GM19023 (cell line): ENCODE measurements around the gene PARS2.
A peak's percentile ranks its signal among the peaks of the same experiment; 100 is the strongest.
"Not testable (repeated sequence)": the region's sequence is repeated elsewhere in the genome, so short reads cannot be mapped to it uniquely, and the experiment has no call there.

Experiments
- ATAC-seq: cut with Tn5 transposase; IDR thresholded peaks from one replicate; pipeline ENCODE4 v1.9.1; 2021; ENCODE audit warnings: mild to moderate bottlenecking, moderate library complexity; ENCODE audit not compliant: unreplicated experiment

The PARS2 gene

DNA sequence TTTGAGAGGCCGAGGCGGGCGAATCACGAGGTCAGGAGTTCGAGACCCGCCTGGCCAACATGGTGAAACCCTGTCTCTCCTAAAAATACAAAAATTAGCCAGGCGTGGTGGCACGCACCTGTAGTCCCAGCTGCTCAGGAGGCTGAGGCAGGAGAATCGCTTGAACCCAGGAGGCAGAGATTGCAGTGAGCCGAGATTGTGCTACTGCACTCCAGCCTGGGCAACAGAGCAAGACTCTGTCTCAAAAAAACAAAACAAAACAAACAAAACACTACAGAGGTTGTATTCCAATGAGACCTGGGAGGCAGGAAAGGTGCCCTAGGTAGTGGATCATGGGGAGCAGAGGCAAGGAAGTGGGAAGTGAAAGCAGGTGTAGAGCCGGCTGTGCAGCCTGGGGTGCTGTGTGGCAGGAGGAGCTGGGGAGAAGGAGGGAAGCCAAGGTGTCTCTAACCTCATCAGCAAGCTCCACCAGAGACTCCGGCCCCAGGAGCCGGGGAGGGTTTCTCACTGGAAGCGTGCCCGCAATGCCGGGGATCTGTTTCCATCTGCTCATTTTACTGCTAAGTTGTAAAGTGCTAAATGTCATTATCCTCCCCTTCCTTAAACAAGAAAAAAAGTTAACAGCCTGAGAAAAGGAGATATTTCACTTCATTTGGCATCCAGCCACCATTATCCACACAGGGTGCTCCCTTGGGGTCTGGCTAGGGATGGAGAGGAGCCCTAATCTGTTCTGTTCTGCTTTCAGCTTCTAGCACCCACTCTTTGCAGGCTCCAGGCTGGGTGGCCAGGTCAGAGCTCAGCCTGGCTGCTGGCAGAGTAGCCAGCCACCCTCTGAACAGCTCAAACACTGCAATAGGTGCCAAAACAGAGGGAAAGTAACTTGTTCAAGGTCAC lies 11.8 kb upstream of the PARS2 start:
- ATAC-seq: not testable (repeated sequence)

DNA sequence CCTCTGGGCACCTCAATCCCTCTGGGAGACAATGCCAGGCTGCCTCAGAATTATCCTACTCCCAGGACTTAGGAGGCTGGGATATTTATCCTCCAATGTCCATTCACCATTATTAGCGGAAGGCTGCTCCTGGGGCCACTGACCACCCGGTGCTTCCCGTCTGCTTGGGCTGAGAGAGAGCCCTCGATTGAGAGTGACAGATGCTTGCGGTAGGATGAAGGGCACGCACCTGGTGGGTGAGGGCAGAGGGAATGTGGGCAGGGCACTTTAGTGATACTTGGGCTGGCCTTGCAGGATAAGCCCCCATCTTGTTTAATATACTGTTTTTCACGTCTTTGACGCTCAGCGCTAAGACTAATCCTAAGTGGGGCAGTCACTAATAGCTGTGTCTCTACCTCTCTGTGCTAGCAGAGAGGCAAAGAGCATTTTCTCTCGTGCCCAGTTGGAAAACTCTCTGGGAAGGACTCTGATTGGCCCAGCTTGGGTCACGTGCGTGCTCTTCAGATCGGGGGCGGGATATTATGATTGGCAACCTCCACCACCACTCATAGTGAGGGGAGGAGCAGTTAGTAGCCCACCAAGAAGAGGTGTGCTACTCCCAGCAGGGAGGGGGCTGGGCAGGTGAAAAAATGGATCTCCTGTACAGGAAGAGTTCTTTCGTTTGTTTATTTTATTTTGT lies 10.6 kb upstream of the PARS2 start:
- ATAC-seq: no peak

DNA sequence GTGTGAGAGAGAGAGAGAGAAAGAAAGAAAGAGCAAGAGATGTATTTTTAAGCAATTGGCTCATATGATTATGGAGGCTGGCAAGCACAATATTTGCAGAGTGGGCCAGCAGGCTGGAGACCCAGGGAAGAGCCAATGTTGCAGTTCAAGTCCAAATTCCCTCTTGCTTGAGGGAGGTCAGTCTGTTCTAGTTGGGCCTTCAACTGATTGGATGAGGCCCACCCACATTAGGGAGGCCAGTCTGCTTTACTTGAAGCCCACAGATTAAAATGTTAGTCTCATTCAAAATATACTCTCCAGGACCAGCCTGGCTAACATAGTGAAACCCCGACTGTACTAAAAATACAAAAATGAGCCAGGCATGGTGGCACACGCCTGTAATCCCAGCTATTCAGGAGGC lies 8.6 kb upstream of the PARS2 start:
- no peak for ATAC-seq

DNA sequence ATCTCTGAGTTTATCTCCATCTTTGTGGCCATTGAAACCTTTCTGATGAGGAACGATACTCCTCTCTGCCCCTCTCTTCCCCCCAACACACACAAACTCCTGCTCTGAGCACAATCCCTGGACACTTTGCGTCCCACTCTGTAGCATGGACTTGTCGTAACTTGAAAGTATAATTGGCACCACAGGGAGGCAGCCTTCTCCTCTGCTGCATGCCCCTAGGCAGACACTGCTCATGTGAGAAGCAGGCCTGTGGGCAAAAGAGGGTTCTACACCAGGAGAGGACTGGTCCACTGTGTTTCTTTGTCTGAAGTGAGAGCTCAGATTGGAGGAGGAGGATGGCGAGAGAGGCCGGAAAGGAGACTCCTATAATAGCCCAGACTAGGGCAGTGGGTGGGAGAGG lies 3.8 kb upstream of the PARS2 start:
- no peak for ATAC-seq

DNA sequence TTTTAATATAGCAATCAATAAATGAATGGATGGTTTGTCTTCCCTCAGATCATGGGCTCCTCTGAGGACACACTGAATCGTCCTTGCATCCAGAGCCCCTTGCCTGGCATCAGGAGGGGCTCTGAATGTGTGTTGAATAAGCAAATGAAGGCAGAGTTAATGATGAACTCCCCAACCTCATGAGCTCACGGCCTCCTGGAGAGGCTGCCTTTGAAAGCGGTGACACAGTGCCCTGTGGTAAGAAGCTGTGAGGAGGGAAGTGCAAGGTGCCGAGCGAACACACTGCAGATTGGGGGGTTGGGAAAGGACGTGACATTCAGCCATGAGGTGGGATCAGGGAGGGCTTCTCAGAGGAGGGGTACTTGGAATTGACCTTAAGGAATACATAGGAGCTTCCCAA lies 3.2 kb upstream of the PARS2 start:
- no peak for ATAC-seq

DNA sequence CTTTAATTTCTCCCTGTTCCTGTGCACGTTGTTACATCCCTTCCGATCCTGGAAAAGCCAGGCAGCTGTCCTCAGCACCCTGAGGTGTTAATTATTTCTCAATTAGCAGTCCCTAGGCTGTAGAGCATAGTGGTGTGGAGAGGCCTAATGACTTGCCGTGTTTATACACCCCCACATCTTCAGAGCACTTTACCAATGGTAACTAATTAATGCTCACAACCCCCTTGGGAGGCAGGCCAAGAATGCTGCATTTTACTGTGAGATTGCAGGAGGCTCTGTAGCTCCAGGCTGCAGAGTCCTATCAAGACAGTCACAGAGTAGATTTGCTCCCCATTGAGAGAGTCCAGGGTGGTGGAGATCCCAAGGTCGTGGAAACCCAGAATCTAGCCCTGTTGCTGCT lies 2.4 kb upstream of the PARS2 start:
- no peak for ATAC-seq

DNA sequence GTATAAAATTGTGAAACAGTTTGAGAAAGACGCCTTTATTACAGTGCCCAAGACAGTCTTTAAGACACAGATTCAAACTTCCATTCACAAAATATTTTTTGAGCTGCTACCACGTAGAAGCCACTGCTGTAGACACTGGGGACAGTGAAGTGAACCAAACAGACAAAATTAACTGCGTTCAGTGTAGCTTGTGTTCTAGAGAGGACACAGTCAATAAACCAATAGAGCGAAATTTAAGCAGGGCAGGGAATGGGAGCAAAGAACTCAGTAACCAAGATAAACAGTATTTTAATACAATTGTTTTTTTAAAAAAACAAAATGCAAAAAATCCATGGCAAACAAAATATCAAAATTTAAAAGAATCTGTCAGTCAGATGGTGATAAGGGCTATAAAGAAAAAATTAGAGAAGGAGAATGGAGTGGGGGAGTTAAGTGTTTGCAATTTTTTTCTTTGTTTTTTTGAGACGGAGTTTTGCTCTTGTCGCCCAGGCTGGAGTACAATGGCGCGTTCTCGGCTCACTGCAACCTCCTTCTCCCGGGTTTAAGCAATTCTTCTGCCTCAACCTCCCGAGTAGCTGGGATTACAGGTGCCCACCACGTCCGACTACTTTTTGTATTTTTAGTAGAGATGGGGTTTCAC lies 719 bp upstream of the PARS2 start:
- peak; percentile 3 for ATAC-seq

DNA sequence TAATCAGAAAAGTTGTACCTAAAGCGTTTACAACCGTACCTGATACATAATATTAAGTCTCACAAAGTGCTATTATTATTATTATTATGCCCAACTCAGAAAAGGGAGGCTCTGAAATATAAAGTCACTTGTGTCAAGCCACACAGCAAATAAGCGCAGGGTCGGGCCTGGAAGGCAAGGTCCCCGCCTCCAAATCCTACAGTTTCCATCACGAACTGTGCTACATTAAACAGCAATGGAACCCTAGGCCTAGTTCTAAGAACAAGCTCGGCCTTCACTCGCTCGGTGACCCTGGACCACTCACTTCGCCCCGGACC lies 549 bp downstream of the PARS2 start:
- no peak for ATAC-seq

DNA sequence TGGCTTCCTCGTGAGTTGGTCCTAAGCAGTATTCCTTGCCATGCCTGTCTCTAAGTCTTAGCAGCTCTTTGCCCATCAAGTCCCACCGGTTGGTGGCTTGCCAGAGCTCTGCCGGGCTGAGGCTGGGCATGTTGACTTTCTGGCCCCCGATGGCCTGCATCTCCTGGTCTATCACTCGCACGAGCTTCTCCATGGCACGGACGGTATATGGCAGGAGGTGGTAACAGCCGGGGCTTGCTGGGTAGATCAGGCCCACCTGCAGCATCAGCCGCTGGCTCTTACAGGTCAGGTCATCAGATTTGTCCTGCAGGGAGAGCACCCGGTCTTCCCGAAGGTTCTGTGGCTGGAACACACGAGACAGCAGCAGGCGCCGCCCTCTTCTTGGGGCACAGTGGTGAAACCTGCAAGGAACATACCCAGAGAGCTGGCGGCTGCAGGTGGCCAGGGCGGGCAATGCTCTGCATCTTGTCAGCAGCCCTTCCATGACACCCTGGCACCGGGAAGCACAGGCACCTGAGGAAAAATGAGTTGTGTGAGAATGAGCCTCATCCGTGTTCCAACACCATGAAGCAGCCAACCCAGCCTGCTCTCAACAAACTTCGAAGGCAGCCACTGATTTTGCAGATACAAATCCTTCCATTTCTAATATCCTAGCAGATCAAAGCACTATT lies 5.5 kb downstream of the PARS2 start:
- ATAC-seq: no peak

DNA sequence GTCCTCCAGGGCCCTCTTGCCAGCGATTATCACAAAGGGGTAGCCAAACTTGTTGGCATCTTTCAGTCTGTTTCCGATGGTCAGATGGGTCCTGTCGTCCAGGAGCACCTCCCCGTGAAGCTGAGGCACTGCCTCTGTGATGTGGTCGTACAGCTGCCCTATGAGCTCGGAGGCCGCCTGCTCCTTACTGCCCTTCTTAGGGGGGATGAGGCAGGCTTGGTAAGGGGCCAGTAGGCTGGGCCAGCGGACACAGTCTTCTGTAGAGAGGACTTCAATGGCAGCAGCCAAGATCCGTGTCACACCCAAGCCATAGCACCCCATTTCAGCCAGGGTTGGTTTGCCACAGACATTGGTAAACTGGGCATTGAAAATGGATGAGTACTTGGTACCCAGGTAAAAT lies 6.5 kb downstream of the PARS2 start:
- no peak for ATAC-seq

DNA sequence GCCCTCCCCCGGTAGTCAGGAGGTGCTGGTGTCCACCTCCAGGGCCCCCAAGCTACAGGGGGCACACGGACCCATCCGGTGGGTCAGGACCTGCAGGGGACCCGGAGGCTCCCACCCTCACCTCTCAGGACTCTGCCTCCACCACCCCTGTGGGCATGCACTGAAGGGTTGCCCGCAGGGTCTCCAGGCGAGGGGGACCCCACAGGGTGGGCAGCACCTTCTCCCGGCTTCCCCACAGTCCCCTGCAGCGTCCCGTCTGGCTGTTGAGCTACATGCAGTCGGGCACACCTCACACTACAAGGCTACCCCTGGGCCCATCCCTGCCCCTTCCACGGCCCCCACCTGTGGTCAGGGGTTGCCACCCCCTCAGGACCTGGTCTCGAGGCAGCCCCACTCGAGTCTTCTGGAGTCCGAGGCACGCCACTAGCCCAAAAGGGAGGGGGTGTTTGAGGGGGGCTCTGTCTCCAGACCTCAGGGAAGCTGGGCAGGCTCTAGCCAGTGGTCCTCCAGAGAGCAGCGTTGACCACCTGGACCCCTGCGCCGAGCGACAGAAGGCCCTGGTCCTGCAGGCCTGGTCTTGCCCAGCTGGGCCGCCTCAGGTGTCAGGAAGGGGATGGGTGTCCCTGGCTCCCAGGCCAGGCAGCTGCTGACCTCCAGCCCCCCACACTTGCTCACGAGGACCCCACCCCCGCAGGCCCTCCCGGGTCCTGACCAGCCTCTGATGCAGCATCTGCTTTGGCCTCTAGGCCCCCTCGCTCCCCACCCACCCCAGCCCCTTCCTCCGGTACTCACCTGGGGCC lies 9.6 kb downstream of the PARS2 start:
- ATAC-seq: no peak

DNA sequence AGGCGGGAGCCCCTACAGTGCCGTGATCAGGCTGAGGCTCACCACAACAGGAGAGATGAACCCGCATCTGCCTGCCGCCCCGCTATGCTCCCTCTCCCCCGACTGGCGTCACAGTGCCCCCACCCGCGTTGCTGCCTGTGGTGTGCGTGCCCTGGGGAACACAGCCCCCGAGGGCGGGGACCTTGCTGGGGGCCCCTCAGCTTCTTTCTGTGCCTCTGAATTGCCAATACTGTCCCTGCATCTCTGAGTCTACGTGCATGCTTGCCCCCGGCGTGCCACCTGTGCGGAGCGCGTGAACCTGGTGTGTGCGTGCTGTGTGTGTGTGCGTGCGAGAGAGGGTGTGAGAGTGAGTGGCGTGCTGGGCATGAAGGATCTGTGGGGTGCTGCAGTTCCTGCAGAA lies 10.3 kb downstream of the PARS2 start:
- ATAC-seq: no peak

DNA sequence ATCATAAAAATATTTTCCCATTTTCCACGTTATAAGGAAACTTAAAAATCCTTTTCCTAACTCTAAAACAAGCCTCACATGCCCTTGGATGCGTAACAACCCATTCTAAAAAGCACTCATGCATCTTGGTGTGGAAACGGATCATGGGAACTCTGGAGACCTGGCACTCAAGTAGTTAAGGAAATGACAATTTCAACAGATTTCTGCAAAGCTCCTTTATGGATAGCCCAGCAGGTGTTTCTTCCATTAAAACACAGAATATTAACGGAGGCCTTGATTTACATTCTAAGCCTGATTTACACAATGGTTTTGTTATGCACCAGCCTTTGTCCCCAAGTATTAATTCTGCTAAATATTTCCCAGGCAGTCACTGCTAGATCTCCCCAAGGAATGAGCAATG lies 12.9 kb downstream of the PARS2 start:
- no peak for ATAC-seq

DNA sequence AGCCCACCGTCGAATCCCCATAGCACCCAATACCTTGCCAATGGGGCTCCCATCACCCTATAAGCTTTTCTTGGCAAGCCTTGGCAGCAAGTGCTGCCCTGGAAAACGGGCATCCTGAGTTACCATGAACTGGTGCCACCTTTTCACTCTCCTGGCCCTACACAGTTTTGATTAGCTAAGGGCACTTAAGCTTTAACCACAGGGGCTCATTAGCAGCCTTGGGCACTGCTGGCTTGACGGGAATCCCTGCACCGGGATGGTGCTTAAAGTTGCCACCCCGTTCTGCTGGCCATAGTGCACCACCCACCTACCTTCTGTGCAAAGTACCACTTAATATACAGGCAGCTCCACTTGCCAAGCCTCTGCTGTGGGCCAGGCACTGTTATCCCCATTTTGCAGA lies 13.7 kb downstream of the PARS2 start:
- no peak for ATAC-seq

DNA sequence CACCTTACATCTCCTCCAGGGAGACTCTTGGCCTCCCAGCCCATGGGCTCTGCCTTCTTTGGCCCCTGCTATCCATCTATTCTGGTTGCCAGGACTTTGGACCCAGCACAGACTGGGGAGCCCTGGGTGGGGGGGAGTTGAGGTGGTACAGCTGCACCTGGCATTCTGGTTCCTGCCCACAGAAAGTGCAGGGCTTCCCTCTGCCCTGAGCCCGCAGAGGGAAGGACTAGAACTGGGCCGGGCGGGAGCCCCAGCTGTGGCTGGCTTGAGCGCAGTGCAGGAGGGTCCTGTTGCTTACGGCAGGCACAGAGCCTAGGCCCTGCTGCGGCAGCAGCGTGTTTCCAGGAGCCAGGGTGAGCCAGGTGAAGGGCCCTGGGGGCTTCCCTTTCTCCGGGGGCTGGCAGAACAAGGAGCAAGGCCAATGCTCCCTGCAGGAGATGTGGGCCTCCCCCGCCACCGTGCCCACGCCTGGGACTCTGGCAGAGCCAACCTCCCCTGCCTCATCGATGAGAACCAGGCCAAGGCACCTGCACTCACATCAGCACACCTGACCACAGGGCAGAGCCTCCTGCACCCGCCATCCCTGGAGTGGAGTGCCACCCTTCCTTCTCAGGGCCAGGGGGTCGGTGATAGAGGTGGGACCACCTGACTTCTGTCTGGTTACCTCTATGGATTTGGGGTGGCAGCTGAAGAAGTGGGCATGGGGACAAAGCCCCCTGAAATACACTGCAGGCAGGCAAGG lies 16.1 kb downstream of the PARS2 start:
- ATAC-seq: no peak

DNA sequence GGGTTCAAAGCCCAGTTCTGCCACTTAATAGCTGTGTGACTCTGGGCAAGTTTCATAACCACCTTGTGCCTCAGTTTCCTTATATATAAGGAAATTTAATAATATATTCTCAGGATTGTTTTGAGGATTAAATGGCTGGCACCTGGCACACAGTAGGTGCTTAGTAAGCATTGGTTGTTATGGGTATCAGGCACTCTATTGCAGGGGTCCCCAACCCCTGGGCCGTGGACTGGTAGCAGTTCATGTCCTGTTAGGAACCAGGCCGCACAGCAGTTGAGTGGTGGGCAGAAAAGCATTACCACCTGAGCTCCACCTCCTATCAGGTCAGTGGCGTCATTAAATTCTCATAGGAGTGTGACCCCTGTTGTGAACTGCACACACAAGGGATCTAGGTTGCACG lies 18.5 kb downstream of the PARS2 start:
- no peak for ATAC-seq

DNA sequence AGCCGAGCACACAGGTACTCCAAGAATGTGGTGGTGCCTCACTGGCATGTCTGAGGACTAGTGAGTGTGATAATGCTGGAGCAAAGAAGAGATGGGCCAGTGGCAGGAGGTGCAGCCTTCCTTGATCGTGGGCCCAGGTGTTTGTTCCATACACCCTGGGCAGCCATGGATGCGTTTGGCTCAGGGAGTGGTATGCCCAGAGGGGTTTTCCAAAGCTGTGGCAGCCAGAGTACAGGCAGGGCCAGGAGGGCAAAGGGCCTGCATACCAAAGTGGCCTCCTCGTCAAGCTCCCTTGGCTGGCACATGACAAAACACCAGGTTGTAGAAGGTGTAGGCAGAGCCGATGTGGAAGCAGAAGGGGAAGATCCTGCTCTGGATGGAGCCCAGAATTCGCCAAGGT lies 19.0 kb downstream of the PARS2 start:
- no peak for ATAC-seq

DNA sequence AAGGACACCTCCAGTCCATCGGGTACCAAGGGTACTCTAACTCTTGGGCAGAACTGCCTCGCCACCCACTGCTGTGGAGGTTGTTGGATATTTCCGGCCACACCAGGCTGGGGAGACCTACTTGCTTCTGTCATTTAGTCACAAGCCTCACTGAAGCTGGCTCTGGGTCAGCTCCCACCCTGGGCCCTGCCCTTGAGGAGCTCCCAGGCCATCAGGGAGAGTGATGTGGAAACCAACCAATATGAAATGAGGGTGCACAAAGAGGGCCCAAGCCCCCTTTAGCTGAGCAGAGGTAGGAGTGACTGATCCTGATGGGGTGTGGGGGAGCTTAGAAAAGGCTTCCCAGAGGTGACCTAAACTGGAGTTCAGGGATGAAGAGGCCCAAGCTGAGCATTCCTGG lies 19.6 kb downstream of the PARS2 start:
- no peak for ATAC-seq

DNA sequence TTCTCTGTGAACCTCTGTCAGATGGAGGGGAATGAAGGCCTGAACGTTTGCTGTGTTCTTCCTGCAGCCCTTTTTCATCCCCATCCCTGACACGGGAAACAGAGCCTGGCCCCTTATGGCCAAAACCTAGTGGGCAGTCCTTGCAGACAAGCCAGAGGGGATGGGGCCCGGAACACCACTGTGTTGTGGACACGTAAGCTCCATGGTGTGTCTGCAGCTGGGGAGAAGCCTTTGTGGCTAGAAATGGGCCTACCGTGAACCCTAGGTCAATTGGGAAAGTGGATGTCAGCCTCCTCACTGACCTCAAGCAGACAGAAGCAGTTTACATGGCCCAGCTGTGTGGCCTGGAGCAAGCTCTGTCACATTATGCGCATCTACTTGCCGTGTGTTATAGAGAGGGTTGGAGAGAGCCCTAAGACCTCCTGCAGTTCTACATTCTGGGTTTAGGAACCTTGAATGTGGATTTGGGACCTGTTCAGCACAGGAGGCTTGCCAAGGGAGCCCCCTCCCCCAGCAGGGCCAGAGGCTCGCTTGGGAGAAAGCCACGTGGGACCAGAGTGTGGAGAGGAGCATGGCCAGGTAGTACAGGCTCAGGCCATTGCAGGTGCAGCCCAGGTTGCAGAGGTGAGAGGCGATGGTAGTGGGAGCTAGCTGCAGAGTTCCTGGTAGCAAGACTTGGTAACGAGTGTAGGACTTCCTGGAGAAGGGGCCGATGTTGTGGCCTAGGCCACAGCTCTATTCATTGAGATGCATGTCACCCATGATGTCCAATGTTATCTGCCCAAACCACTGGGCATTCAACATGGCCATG lies 20.7 kb downstream of the PARS2 start:
- no peak for ATAC-seq
